GM23338 (cell line): ENCODE results near the gene XPC. TPM values are rescaled to one million over a fixed set of nuclear protein-coding genes. Genes with fewer than 3 reads are reported as not detected.

Source experiments
- ATAC-seq: fragments of 200-7000 bp; cut with Tn5 transposase; 3 replicates; pipeline ENCODE4 v1.9.1; 2020
- DNase-seq: peaks from one replicate; pipeline ENCODE4 v3.0.0-alpha.2; 2015; ENCODE audit warnings: low spot score
- H2AFZ ChIP-seq: fragments of 200-600 bp; sonication (generic); 2 replicates; pipeline ENCODE4 v1.8.0; 2016; ENCODE audit warnings: antibody characterized with exemption, mild to moderate bottlenecking, moderate library complexity
- H3F3A ChIP-seq: fragments of 200-600 bp; sonication (generic); replicated peaks from 2 replicates; pipeline ENCODE4 v1.8.0; 2017; ENCODE audit warnings: antibody characterized with exemption, mixed run types, low read depth
- H3K27ac ChIP-seq: fragments of 200-600 bp; sonication (generic); 2 replicates; pipeline ENCODE4 v1.6.1; 2016; ENCODE audit warnings: low read depth
- H3K27me3 ChIP-seq: fragments of 200-600 bp; sonication (generic); 2 replicates; pipeline ENCODE4 v1.8.0; 2016; ENCODE audit warnings: mild to moderate bottlenecking, mixed run types, moderate library complexity; ENCODE audit not compliant: insufficient read depth
- H3K36me3 ChIP-seq: fragments of 200-600 bp; sonication (generic); 2 replicates; pipeline ENCODE4 v1.8.0; 2016; ENCODE audit warnings: mild to moderate bottlenecking; ENCODE audit not compliant: insufficient read depth
- H3K4me1 ChIP-seq: fragments of 200-600 bp; sonication (generic); 2 replicates; pipeline ENCODE4 v1.8.0; 2016; ENCODE audit warnings: mild to moderate bottlenecking, moderate library complexity; ENCODE audit not compliant: insufficient read depth
- H3K4me2 ChIP-seq: fragments of 200-600 bp; sonication (generic); 2 replicates; pipeline ENCODE4 v1.7.1; 2017; ENCODE audit warnings: mixed run types
- H3K4me3 ChIP-seq: fragments of 200-600 bp; sonication (generic); 2 replicates; pipeline ENCODE4 v1.6.1; 2016; ENCODE audit warnings: mixed run types
- H3K79me2 ChIP-seq: fragments of 200-600 bp; sonication (generic); replicated peaks from 2 replicates; pipeline ENCODE4 v1.8.0; 2017; ENCODE audit warnings: mild to moderate bottlenecking; ENCODE audit not compliant: insufficient read depth
- H3K9me2 ChIP-seq: fragments of 200-600 bp; sonication (generic); 2 replicates; pipeline ENCODE4 v1.8.0; 2017; ENCODE audit not compliant: insufficient read depth
- H4K20me1 ChIP-seq: fragments of 200-600 bp; sonication (generic); replicated peaks from 2 replicates; pipeline ENCODE4 v1.8.0; 2017; ENCODE audit warnings: mild to moderate bottlenecking; ENCODE audit not compliant: insufficient read depth
- H3K27ac Mint-ChIP-seq: 2 replicates; pipeline ENCODE4 v1.8.0; 2020; ENCODE audit warnings: inconsistent platforms, mild to moderate bottlenecking, moderate library complexity, mixed read lengths
- H3K27me3 Mint-ChIP-seq: 3 replicates; pipeline ENCODE4 v1.8.0; 2022; ENCODE audit warnings: low read depth, mild to moderate bottlenecking, moderate library complexity, mixed read lengths, inconsistent platforms; ENCODE audit not compliant: insufficient read depth, poor library complexity
- H3K36me3 Mint-ChIP-seq: 3 replicates; pipeline ENCODE4 v1.8.0; 2021; ENCODE audit warnings: low read depth, mild to moderate bottlenecking, inconsistent platforms, moderate library complexity, mixed read lengths
- H3K4me1 Mint-ChIP-seq: 3 replicates; pipeline ENCODE4 v1.8.0; 2020; ENCODE audit warnings: mild to moderate bottlenecking, inconsistent platforms, mixed read lengths
- H3K4me3 Mint-ChIP-seq: 3 replicates; pipeline ENCODE4 v1.8.0; 2021; ENCODE audit warnings: moderate library complexity, mild to moderate bottlenecking, inconsistent platforms, mixed read lengths
- H3K9me3 Mint-ChIP-seq: 3 replicates; pipeline ENCODE4 v1.8.0; 2020; ENCODE audit warnings: moderate library complexity, mild to moderate bottlenecking, inconsistent platforms, mixed read lengths
- CREB1 ChIP-seq: fragments of 250-450 bp; sonication (Bioruptor Pico); IDR thresholded peaks from 2 replicates; pipeline ENCODE4 v1.5.0; 2020; ENCODE audit warnings: low read depth, mild to moderate bottlenecking, moderate library complexity
- CTCF ChIP-seq, 2 experiments: fragments of 200-600 bp in 1 of 2; sonication (generic) in 1 of 2; conservative IDR thresholded peaks; 2 replicates each; pipeline versions ENCODE4 v1.5.1 to v1.6.1; 2016 to 2017; ENCODE audit warnings: antibody characterized with exemption in 2 of 2, low read depth in 2 of 2, mild to moderate bottlenecking in 2 of 2, moderate library complexity in 1 of 2
- ETS1 ChIP-seq: IDR thresholded peaks from 2 replicates; pipeline ENCODE4 v1.6.1; 2016; ENCODE audit warnings: antibody characterized with exemption
- EZH2 ChIP-seq: fragments of 200-600 bp; sonication (generic); IDR thresholded peaks from one replicate; pipeline ENCODE4 v1.8.0; 2017; ENCODE audit warnings: antibody characterized with exemption, mild to moderate bottlenecking, low read depth; ENCODE audit not compliant: unreplicated experiment
- JUNB ChIP-seq: IDR thresholded peaks from one replicate; pipeline ENCODE4 v1.6.1; 2016; ENCODE audit warnings: antibody characterized with exemption; ENCODE audit not compliant: unreplicated experiment
- NANOG ChIP-seq: IDR thresholded peaks from 2 replicates; pipeline ENCODE4 v1.6.1; 2016; ENCODE audit warnings: antibody characterized with exemption, borderline replicate concordance
- POLR2AphosphoS5 ChIP-seq: IDR thresholded peaks from 2 replicates; pipeline ENCODE4 v1.6.1; 2016; ENCODE audit warnings: antibody characterized with exemption, low read depth
- REST ChIP-seq: IDR thresholded peaks from one replicate; pipeline ENCODE4 v1.6.1; 2018; ENCODE audit warnings: antibody characterized with exemption; ENCODE audit not compliant: unreplicated experiment
- STAT1 ChIP-seq: IDR thresholded peaks from one replicate; pipeline ENCODE4 v1.6.1; 2016; ENCODE audit warnings: antibody characterized with exemption; ENCODE audit not compliant: unreplicated experiment
- ZNF114 ChIP-seq: fragments of 250-450 bp; sonication (Bioruptor Pico); IDR thresholded peaks from 2 replicates; pipeline ENCODE4 v1.5.0; 2020; ENCODE audit warnings: mild to moderate bottlenecking, moderate library complexity
- polyA plus RNA-seq: library from polyadenylated mRNA; unstranded; fragments of >200 nt; fragmentation: Nextera tagmentation; extraction: Ambion mirVana; gene quantifications from 2 replicates; pipeline ENCODE4 v1.2.1, GENCODE V29; 2016
- total RNA-seq: library from RNA; depleted of rRNA; stranded (reverse); fragments of >200 nt; shearing (Covaris generic); gene quantifications from 2 replicates; pipeline ENCODE4 v1.2.3, GENCODE V29; 2014

XPC gene
- total and polyA plus RNA-seq, 2 experiments from 2014 or later: 34.9 to 41.5 TPM

GRCh38 chr3:14141602-14142341, 36.6 kb downstream of the XPC start (continued):
- no peak for TF ChIP-seq REST
- TF ChIP-seq EZH2: no peak
- no peak for TF ChIP-seq POLR2AphosphoS5
- no peak for TF ChIP-seq JUNB
- TF ChIP-seq ZNF114: no peak
- no peak for TF ChIP-seq CTCF (conservative IDR thresholded peaks at IDR 0.05; ENCODE audit: low read depth in 2 of 2)
- TF ChIP-seq NANOG: no peak
- no peak for TF ChIP-seq ETS1

GRCh38 chr3:14141144-14141543, 37.3 kb downstream of the XPC start:
- Histone ChIP-seq H3K36me3 (no peaks in the 10 kb centered on the region; the same call in none of the 2 replicates), H3K4me1 (0 out of 2 replicates have a peak, but pooled peaks cover 4% of the 10 kb centered on the region), H3K4me2 (no peak overlapping the region), H3K27ac (no peak overlapping the region), H2AFZ (no peak overlapping the region), H3K79me2 (no peaks in the 10 kb centered on the region), H3K4me3 (no peak overlapping the region), H4K20me1 (no peaks in the 10 kb centered on the region), H3K9me2 (no peaks in the 10 kb centered on the region), H3K27me3 (no peaks in the 10 kb centered on the region), H3F3A (no peaks in the 10 kb centered on the region)
- Mint-ChIP-seq H3K27me3 (peaks cover 3% of the 10 kb centered on the region), H3K27ac (no peak overlapping the region), H3K9me3 (no peaks in the 10 kb centered on the region), H3K4me1 (peaks cover 11% of the 10 kb centered on the region), H3K4me3 (no peak overlapping the region), H3K36me3 (peaks cover 36% of the 10 kb centered on the region)
- ATAC-seq (no peak), DNase-seq (no peak)
- TF ChIP-seq EZH2 (no peak), CREB1 (CRISPR knock-in tag) (no peak), ZNF114 (no peak), STAT1 (no peak), ETS1 (no peak), JUNB (no peak)
